ENCODE measurements around the gene KLF6. TPM values are rescaled to one million over a fixed set of nuclear protein-coding genes. Genes with fewer than 3 reads are reported as not detected.
A peak's percentile ranks its signal among the peaks of the same experiment; 100 is the strongest.

KLF6 gene
- polyA plus RNA-seq, 1 experiment: 47.2 TPM

- Histone ChIP-seq H3K27ac (ENCODE audit: low read depth, low read length) (no peak overlapping the region), H3K4me3 (ENCODE audit: low read depth, low read length) (no peak overlapping the region), H3K9me3 (ENCODE audit: control insufficient read depth, insufficient read depth, low read length) (peaks cover 4% of the 10 kb centered on the region), H3K27me3 (ENCODE audit: control insufficient read depth, insufficient read depth, low read length) (no peaks in the 10 kb centered on the region)
- ChIA-PET POLR2A (no interaction called here), CTCF (no interaction called here)
- DNase-seq (ENCODE audit: low read depth, low spot score): no peak
- TF ChIP-seq CTCF (IDR thresholded peaks at IDR 0.05; ENCODE audit: low read depth, low read length): no peak
Observed at GRCh38 chr10:3787016-3787400, 2.0 kb upstream of the KLF6 start.

- DNase-seq (ENCODE audit: low read depth, low spot score): no peak
- no peak overlapping the region for H3K27ac ChIP-seq (ENCODE audit: low read depth, low read length)
- TF ChIP-seq CTCF (IDR thresholded peaks at IDR 0.05; ENCODE audit: low read depth, low read length): no peak
- POLR2A ChIA-PET: interaction anchor here (1.1 to 5.2 kb wide), 15 partner anchors 14 to 589 kb away, joined by 3 to 100 read pairs (median 13); no protein-coding TSS in a partner anchor
- peak overlapping the region; percentile 71 for H3K4me3 ChIP-seq (ENCODE audit: low read depth, low read length)
- H3K27me3 ChIP-seq (ENCODE audit: control insufficient read depth, insufficient read depth, low read length): no peaks in the 10 kb centered on the region
- CTCF ChIA-PET: no interaction called here
- peaks cover 7% of the 10 kb centered on the region for H3K9me3 ChIP-seq (ENCODE audit: control insufficient read depth, insufficient read depth, low read length)
Observed at GRCh38 chr10:3786295-3787015, 1.4 kb upstream of the KLF6 start.

- H3K9me3 ChIP-seq (ENCODE audit: control insufficient read depth, insufficient read depth, low read length): peaks cover 11% of the 10 kb centered on the region
- POLR2A ChIA-PET: interaction anchor here (0.7 to 5.2 kb wide), 49 partner anchors 10 to 985 kb away, joined by 3 to 100 read pairs (median 4); no protein-coding TSS in a partner anchor
- CTCF ChIA-PET: no interaction called here
- peak overlapping the region; percentile 71 for H3K4me3 ChIP-seq (ENCODE audit: low read depth, low read length)
- TF ChIP-seq CTCF (IDR thresholded peaks at IDR 0.05; ENCODE audit: low read depth, low read length): 0 out of 2 replicates have a peak, but pooled peaks have one; percentile 7
- no peak for DNase-seq (ENCODE audit: low read depth, low spot score)
- no peaks in the 10 kb centered on the region for H3K27me3 ChIP-seq (ENCODE audit: control insufficient read depth, insufficient read depth, low read length)
- H3K27ac ChIP-seq (ENCODE audit: low read depth, low read length): peak overlapping the region; percentile 92
Observed at GRCh38 chr10:3785851-3786271, 852 bp upstream of the KLF6 start.

GRCh38 chr10:3785251-3785850 is 342 bp upstream of the KLF6 start:
- no peaks in the 10 kb centered on the region for H3K27me3 ChIP-seq (ENCODE audit: control insufficient read depth, insufficient read depth, low read length)
- H3K4me3 ChIP-seq (ENCODE audit: low read depth, low read length): peak overlapping the region; percentile 88
- peak overlapping the region; percentile 99 for H3K27ac ChIP-seq (ENCODE audit: low read depth, low read length)
- ChIA-PET CTCF (interaction anchor here (1.0 kb wide), 1 partner anchor 981 kb away, joined by 3 read pairs; no protein-coding TSS in a partner anchor), POLR2A (interaction anchor here (0.6 to 5.2 kb wide), 73 partner anchors 10 to 986 kb away, joined by 3 to 100 read pairs (median 4); no protein-coding TSS in a partner anchor)
- no peak for TF ChIP-seq CTCF (IDR thresholded peaks at IDR 0.05; ENCODE audit: low read depth, low read length)
- DNase-seq (ENCODE audit: low read depth, low spot score): peak; percentile 95
- peaks cover 11% of the 10 kb centered on the region; the same call in 1 of the 2 replicates for H3K9me3 ChIP-seq (ENCODE audit: control insufficient read depth, insufficient read depth, low read length)
